Activated naive CD8-positive, alpha-beta T cell treated with anti-CD3 and anti-CD28 coated beads, Interleukin-2, amount 10 ng/mL, durations not matched to agents 7 days and 5 days (primary cell): ENCODE results near the gene CDC42. TPM values are rescaled to one million over a fixed set of nuclear protein-coding genes. Genes with fewer than 3 reads are reported as not detected.

Source experiments
- ATAC-seq: fragments of 150-1000 bp; cut with Tn5 transposase; one replicate; pipeline ENCODE4 v1.10.0; 2021; ENCODE audit warnings: low read depth, moderate library complexity
- POLR2A ChIA-PET: fragments of 350-600 bp; sonication (Branson Sonifier 250); formaldehyde crosslinking; loops from one replicate; lab custom pipeline; 2021; ENCODE audit warnings: antibody characterized with exemption; lab: Charles Lee
- DNase-seq: peaks from one replicate; pipeline ENCODE4 v3.0.0; 2021
- H3K27ac Mint-ChIP-seq: one replicate; pipeline ENCODE4 v1.8.0; 2022; ENCODE audit warnings: mild to moderate bottlenecking, mixed read lengths
- H3K27me3 Mint-ChIP-seq: one replicate; pipeline ENCODE4 v1.8.0; 2022; ENCODE audit warnings: mild to moderate bottlenecking, moderate library complexity, mixed read lengths
- H3K36me3 Mint-ChIP-seq: one replicate; pipeline ENCODE4 v1.8.0; 2021; ENCODE audit warnings: mild to moderate bottlenecking, mixed read lengths
- H3K4me1 Mint-ChIP-seq: one replicate; pipeline ENCODE4 v1.8.0; 2021; ENCODE audit warnings: mixed read lengths
- H3K4me3 Mint-ChIP-seq: one replicate; pipeline ENCODE4 v1.8.0; 2022; ENCODE audit warnings: mild to moderate bottlenecking, moderate library complexity, mixed read lengths
- H3K9me3 Mint-ChIP-seq: one replicate; pipeline ENCODE4 v1.8.0; 2021; ENCODE audit warnings: mixed read lengths
- total RNA-seq, 2 experiments: library from RNA; stranded (reverse); gene quantifications; one replicate each; pipeline ENCODE4 v1.2.3, GENCODE V29; 2021

CDC42 gene
- total RNA-seq, 2 experiments from 2014 or later: 283 to 303 TPM

DNA sequence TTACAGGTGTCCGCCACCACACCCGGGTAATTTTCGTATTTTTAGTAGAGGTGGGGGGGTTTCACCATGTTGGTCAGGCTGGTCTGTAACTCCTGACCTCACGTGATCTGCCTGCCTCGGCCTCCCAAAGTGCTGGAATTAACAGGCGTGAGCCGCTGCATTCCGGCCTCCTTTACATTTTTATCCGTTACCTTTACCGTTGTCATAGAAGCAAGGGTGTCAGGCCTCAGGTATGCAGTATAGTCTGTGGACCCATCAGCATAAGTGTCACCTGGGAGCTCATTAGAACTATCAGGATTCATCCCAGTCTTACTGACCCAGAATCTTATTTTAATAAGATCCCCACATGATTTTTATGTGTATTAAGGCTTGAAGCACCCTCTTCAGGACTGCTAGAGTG is 5.4 kb downstream of the CDC42 start:
- Mint-ChIP-seq H3K27ac (no peak overlapping the region), H3K4me3 (no peak overlapping the region), H3K27me3 (no peaks in the 10 kb centered on the region), H3K4me1 (peaks cover 43% of the 10 kb centered on the region), H3K36me3 (peaks cover 36% of the 10 kb centered on the region), H3K9me3 (no peaks in the 10 kb centered on the region)
- no peak for DNase-seq
- no peak for ATAC-seq
- POLR2A ChIA-PET: interaction anchor here (1.0 to 2.7 kb wide), 2 partner anchors 18 to 33 kb away, joined by 5 to 10 read pairs; no protein-coding TSS in a partner anchor

DNA sequence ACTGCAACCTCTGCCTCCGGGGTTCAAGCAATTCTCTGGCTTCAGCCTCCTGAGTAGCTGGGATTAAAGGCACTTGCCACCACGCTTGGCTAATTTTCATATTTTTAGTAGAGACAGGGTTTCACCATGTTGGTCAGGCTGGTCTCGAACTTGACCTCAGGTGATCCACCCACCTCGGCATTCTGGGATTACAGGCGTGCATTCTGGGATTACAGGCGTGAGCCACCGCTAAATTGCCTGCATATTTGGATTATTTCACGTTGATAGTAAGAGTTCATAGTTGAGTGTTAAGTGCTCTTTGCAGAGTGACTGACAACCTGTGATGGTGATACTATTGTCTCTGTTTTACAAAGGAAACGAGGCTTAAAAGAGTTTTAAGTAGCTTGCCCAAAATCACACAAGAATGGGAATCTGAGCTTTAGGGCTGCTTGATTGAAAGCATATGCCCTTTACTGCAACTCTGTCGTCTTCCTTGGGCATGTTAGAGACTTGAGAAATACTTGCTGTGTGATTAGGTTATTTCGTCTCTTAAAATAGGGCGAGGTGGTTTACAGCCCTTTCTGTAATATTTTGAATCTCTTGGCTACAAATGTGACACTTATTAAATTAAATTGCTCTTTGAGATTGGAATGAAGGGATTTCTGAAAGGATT is 12.4 kb downstream of the CDC42 start:
- no peak overlapping the region for H3K27ac Mint-ChIP-seq
- H3K4me3 Mint-ChIP-seq: no peak overlapping the region

DNA sequence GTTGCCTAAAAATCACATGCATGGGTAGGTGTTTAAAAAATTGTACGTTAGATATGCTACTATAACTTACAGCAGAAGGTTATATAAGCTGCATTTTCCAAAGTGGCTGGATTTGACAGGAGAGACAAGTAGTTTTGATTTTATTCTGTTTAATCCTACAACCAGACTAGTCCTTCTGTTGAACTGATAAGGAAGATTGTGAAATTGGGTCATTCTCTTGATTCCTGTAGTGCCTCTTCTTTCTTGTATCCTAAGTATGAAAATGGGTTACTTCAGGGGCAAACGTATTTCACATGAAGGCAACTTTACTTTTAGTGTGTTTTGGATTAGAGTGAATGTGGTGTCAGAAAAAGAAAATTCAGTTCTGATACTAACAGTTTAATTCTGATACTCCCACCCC is 19.0 kb downstream of the CDC42 start:
- peaks cover 45% of the 10 kb centered on the region for H3K4me1 Mint-ChIP-seq
- H3K9me3 Mint-ChIP-seq: no peaks in the 10 kb centered on the region
- no peak for DNase-seq
- no peaks in the 10 kb centered on the region for H3K27me3 Mint-ChIP-seq
- H3K27ac Mint-ChIP-seq: no peak overlapping the region
- no peak overlapping the region for H3K4me3 Mint-ChIP-seq
- H3K36me3 Mint-ChIP-seq: peaks cover 46% of the 10 kb centered on the region
- ATAC-seq: no peak
- POLR2A ChIA-PET: interaction anchor here (0.7 to 1.1 kb wide), 3 partner anchors 10 to 31 kb away, joined by 3 to 5 read pairs (median 3); partner anchors contain the start of gene CDC42

More for the DNA sequence above, 12.4 kb downstream of the CDC42 start:
- Mint-ChIP-seq H3K27me3 (no peaks in the 10 kb centered on the region), H3K9me3 (no peaks in the 10 kb centered on the region), H3K4me1 (peaks cover 42% of the 10 kb centered on the region), H3K36me3 (peaks cover 47% of the 10 kb centered on the region)
- POLR2A ChIA-PET: interaction anchor here (0.6 to 3.7 kb wide), 3 partner anchors 10 to 129 kb away, joined by 3 to 13 read pairs (median 7); no protein-coding TSS in a partner anchor
- ATAC-seq (no peak), DNase-seq (no peak)

DNA sequence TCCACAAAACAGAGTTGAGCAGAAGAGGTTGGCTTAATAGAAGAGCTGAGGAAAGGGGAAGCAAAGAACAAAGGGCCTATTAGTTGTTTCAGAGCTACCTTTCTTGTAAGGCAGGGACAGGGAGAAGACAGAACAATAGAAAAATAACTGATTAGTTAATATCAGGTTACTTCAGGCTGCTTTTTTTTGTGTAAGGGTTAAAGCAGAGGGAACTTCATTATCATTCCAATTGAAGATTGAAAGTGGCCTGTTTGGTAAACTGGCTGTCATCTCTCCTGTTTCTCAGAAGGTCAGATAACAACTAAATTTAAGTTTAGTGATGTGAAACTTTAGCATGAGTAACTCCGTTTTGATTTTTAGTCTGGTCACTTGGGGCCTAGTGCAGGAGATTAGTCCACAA is 22.3 kb downstream of the CDC42 start:
- Mint-ChIP-seq H3K36me3 (peaks cover 44% of the 10 kb centered on the region), H3K4me3 (peak overlapping the region; percentile 30), H3K27ac (peak overlapping the region; percentile 54), H3K27me3 (no peaks in the 10 kb centered on the region), H3K4me1 (peaks cover 50% of the 10 kb centered on the region), H3K9me3 (no peaks in the 10 kb centered on the region)
- POLR2A ChIA-PET: no interaction called here
- DNase-seq (no peak), ATAC-seq (no peak)

DNA sequence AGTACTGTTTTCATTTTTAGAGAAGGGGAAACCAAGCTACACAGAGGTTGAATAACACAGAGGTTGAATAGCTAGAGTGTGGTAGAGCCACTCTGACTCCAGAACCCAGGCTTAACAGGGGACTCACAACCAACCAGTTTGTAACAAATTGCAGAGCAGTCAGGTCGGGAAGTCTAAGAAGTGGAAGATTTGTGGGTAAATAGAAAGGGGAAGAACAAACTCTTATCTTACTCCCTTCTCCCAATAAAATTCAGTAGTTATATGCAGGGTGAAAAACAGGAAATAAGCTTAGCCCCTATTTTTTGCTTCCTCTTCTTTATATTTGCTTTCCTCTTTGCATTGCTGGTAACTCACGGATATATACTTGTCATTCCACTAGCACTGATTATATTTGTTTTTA is 23.2 kb downstream of the CDC42 start:
- Mint-ChIP-seq H3K27me3 (no peaks in the 10 kb centered on the region), H3K4me3 (peak overlapping the region; percentile 18), H3K4me1 (peaks cover 54% of the 10 kb centered on the region), H3K36me3 (peaks cover 41% of the 10 kb centered on the region), H3K9me3 (no peaks in the 10 kb centered on the region), H3K27ac (peak overlapping the region; percentile 10)
- POLR2A ChIA-PET: interaction anchor here (0.6 kb wide), 1 partner anchor 37 kb away, joined by 4 read pairs; no protein-coding TSS in a partner anchor
- peak; percentile 38 for ATAC-seq
- DNase-seq: no peak

DNA sequence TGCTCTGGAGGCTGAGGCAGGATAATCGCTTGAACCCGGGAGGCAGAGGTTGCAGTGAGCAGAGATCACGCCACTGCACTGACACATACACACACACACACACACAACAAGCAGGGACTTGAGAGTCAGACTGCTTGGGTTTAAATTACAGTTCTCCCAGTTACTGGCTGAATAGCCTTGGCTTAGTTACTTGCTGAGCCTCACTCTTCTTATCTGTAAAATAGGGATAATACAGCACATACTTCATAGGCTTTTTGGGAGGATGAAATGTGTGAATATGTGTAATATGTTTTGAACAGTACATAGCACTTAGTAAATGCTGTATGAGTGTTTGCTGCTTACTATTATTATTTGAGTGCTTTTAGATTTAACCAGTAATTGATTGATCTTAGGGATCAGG is 23.8 kb downstream of the CDC42 start:
- H3K9me3 Mint-ChIP-seq: no peaks in the 10 kb centered on the region
- H3K27me3 Mint-ChIP-seq: no peaks in the 10 kb centered on the region
- POLR2A ChIA-PET: interaction anchor here (0.6 kb wide), 1 partner anchor 38 kb away, joined by 4 read pairs; no protein-coding TSS in a partner anchor
- H3K36me3 Mint-ChIP-seq: peaks cover 39% of the 10 kb centered on the region
- peak overlapping the region; percentile 69 for H3K27ac Mint-ChIP-seq
- no peak for ATAC-seq
- no peak overlapping the region for H3K4me3 Mint-ChIP-seq
- peaks cover 56% of the 10 kb centered on the region for H3K4me1 Mint-ChIP-seq
- no peak for DNase-seq

DNA sequence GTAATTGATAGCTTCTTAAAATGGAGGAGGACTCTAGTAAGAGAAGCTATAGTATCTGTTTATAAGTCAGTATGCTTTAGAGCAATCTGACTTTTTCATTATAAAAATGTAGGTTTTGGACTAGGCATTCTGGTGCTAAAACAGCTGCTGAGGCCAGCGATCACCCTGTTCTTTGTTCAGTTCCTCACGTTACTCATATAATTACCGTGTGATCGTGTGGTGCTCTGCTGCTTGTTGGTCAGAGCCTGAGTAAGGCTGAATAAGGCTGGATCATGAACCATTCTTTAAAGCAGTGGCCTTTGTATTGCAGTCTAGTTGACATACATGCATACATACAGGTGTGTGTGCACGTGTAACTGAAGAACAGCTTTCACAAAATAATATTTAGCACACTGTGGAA is 25.2 kb downstream of the CDC42 start:
- peaks cover 55% of the 10 kb centered on the region for H3K4me1 Mint-ChIP-seq
- peak overlapping the region; percentile 42 for H3K27ac Mint-ChIP-seq
- no peaks in the 10 kb centered on the region for H3K27me3 Mint-ChIP-seq
- DNase-seq (no peak), ATAC-seq (no peak)
- H3K36me3 Mint-ChIP-seq: peaks cover 39% of the 10 kb centered on the region
- H3K9me3 Mint-ChIP-seq: no peaks in the 10 kb centered on the region
- peak overlapping the region; percentile 4 for H3K4me3 Mint-ChIP-seq
- POLR2A ChIA-PET: no interaction called here

DNA sequence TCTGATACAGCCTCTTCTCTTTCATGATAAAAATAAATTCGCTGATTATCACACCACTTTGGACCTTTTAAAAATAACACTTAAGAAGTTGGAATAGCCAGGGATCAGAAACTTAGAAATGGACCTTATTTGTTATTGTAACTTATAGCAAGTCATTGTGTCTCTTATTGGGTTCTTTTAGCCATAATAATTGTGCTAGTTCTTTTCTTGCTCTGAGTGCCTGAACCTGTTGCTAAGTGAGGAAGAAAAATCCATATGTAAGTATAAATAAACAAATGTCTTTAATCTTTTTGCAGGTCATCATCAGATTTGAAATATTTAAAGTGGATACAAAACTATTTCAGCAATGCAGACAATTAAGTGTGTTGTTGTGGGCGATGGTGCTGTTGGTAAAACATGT is 25.6 kb downstream of the CDC42 start:
- Mint-ChIP-seq H3K4me3 (no peak overlapping the region), H3K4me1 (peaks cover 55% of the 10 kb centered on the region), H3K36me3 (peaks cover 39% of the 10 kb centered on the region), H3K9me3 (no peaks in the 10 kb centered on the region), H3K27ac (peak overlapping the region; percentile 42), H3K27me3 (no peaks in the 10 kb centered on the region)
- ATAC-seq (no peak), DNase-seq (no peak)
- POLR2A ChIA-PET: no interaction called here

DNA sequence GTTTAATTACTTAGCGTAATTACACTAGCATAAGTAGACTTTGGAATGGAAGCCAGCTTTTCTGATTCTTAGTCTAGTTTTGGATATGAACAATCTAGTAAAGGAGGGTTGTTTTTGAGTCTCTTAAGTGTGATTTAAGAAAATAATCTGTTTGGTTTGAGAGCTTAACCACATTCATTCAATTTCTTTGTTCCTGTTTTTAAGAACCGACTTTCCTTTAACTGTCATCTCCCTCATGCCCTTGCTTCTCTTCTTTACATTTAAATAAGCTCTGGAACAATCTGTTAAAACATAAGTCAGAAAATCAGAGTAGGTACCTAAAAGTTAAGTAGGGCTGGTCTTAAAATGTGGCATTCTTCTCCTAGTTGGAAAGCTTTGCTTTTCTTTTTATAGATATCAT is 27.7 kb downstream of the CDC42 start:
- POLR2A ChIA-PET: interaction anchor here (1.2 kb wide), 1 partner anchor 40 kb away, joined by 4 read pairs; no protein-coding TSS in a partner anchor
- DNase-seq (no peak), ATAC-seq (no peak)
- H3K36me3 Mint-ChIP-seq: peaks cover 35% of the 10 kb centered on the region
- no peaks in the 10 kb centered on the region for H3K27me3 Mint-ChIP-seq
- H3K9me3 Mint-ChIP-seq: no peaks in the 10 kb centered on the region
- no peak overlapping the region for H3K27ac Mint-ChIP-seq
- H3K4me3 Mint-ChIP-seq: no peak overlapping the region
- peaks cover 49% of the 10 kb centered on the region for H3K4me1 Mint-ChIP-seq

DNA sequence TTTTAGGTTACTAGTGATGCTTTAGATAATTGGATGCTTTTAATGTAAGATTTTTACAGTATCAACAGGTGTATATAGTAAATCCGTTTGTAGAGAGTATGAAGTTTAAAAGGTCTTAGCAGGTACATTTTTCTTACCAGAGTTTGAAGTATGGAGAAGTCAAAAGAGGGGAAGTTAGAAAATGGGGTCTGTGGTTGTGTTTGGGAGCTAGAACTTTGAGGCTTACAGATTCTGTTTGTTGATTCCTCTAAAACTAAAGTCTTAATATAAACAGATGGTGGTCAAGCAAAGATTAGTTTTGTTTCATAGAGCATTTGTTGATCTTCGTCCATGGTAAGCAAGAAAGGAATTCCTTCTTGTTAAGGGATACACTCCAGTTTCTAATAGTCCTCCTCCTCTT is 35.8 kb downstream of the CDC42 start:
- peak overlapping the region; percentile 85 for H3K27ac Mint-ChIP-seq
- peaks cover 37% of the 10 kb centered on the region for H3K36me3 Mint-ChIP-seq
- DNase-seq (no peak), ATAC-seq (no peak)
- H3K4me3 Mint-ChIP-seq: peak overlapping the region; percentile 61
- H3K9me3 Mint-ChIP-seq: no peaks in the 10 kb centered on the region
- H3K27me3 Mint-ChIP-seq: no peaks in the 10 kb centered on the region
- peaks cover 55% of the 10 kb centered on the region for H3K4me1 Mint-ChIP-seq
- POLR2A ChIA-PET: no interaction called here

DNA sequence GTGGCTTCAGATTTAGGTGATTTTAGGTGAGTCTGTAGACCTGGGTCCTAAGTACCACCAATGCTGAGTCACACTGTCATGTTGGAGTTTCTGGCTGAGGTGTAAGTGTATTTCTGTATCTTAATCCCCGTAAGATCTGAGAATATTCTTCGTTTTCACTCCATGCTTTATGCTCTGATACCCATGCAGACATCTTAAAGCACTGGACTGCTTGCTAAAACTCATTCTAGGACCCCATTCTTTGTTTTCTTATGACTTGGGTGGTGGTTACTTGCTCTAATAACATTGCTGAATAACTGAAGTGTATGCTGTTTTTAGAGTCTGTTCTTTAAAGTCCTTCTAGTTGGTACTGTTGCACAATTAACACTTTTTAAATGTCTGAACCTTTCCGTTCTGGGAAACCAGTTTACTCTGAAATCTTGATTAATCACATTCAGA is 36.6 kb downstream of the CDC42 start:
- peaks cover 56% of the 10 kb centered on the region for H3K4me1 Mint-ChIP-seq
- H3K4me3 Mint-ChIP-seq: peak overlapping the region; percentile 61
- ATAC-seq (no peak), DNase-seq (no peak)
- H3K27me3 Mint-ChIP-seq: no peaks in the 10 kb centered on the region
- peaks cover 38% of the 10 kb centered on the region for H3K36me3 Mint-ChIP-seq
- peak overlapping the region; percentile 85 for H3K27ac Mint-ChIP-seq
- no peaks in the 10 kb centered on the region for H3K9me3 Mint-ChIP-seq
- POLR2A ChIA-PET: interaction anchor here (1.1 to 2.3 kb wide), 4 partner anchors 36 to 70 kb away, joined by 3 to 17 read pairs (median 10); partner anchors contain the start of gene CDC42

DNA sequence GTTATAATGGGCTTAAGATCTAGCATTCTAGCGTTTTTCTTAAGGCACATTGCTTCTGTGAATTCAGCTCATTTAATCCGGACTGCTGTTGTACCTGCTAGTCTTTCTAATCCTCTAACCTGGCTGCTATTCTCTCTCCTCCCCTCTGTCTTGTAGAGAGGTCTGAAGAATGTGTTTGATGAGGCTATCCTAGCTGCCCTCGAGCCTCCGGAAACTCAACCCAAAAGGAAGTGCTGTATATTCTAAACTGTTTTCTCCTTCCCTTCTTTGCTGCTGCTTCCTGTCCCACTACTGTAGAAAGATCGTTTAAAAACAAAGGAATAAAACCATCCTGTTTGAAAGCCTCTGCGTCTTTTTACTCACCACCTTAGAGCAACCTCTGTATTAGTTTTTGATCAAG is 37.3 kb downstream of the CDC42 start:
- ATAC-seq (peak; percentile 71), DNase-seq (no peak)
- Mint-ChIP-seq H3K4me1 (peaks cover 58% of the 10 kb centered on the region), H3K9me3 (no peaks in the 10 kb centered on the region), H3K27me3 (no peaks in the 10 kb centered on the region), H3K4me3 (peak overlapping the region; percentile 61), H3K36me3 (peaks cover 38% of the 10 kb centered on the region), H3K27ac (peak overlapping the region; percentile 85)
- POLR2A ChIA-PET: interaction anchor here (1.0 to 2.3 kb wide), 5 partner anchors 22 to 71 kb away, joined by 3 to 17 read pairs (median 5); partner anchors contain the start of gene CDC42

DNA sequence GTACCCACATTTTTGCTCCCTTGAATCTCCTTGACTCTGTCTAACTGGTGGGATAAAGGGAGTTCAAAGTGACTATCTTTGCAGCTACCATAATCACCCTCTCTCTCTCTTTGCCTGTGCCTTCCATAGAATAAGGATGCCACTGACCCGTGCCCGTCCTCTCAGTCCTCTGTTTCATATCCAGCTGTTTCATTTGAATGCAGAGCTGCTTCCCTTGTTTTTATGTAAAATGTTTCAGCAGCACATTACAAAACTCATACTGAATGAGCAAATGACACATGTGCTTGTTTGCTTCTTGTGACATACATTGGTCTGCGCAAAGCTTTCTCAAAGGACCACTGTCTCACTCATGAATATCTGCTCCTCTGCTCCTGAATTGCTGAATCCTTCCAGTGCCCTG is 38.4 kb downstream of the CDC42 start:
- POLR2A ChIA-PET: interaction anchor here (1.0 to 2.3 kb wide), 3 partner anchors 23 to 66 kb away, joined by 3 to 17 read pairs (median 15); partner anchors contain the start of gene CDC42
- H3K36me3 Mint-ChIP-seq: peaks cover 38% of the 10 kb centered on the region
- H3K9me3 Mint-ChIP-seq: no peaks in the 10 kb centered on the region
- DNase-seq: no peak
- H3K27me3 Mint-ChIP-seq: no peaks in the 10 kb centered on the region
- no peak for ATAC-seq
- H3K27ac Mint-ChIP-seq: peak overlapping the region; percentile 68
- peak overlapping the region; percentile 43 for H3K4me3 Mint-ChIP-seq
- peaks cover 54% of the 10 kb centered on the region for H3K4me1 Mint-ChIP-seq
